Astrocyte (in vitro differentiated cells and primary cell): ENCODE data around the gene PAQR6. TPM values are rescaled to one million over a fixed set of nuclear protein-coding genes. Genes with fewer than 3 reads are reported as not detected.
A peak's percentile ranks its signal among the peaks of the same experiment; 100 is the strongest.

ENCODE experiments used
- DNase-seq: peaks from one replicate; pipeline ENCODE4 v3.0.0-alpha.2; 2010; ENCODE audit warnings: low read depth
- FAIRE-seq: peaks from 2 replicates; lab custom pipeline; 2011; peaks lifted over from hg19 to GRCh38; lab: Jason Lieb, UNC
- H2AFZ ChIP-seq: 2 replicates; pipeline ENCODE4 v1.6.0; 2012; ENCODE audit warnings: low read depth, low read length, inconsistent platforms
- H3K27ac ChIP-seq: 2 replicates; pipeline ENCODE4 v1.5.1; 2011; ENCODE audit warnings: low read depth, low read length, inconsistent platforms
- H3K27me3 ChIP-seq: 2 replicates; pipeline ENCODE4 v1.6.0; 2011; ENCODE audit warnings: low read length, inconsistent platforms; ENCODE audit not compliant: insufficient read depth
- H3K36me3 ChIP-seq: 2 replicates; pipeline ENCODE4 v1.5.1; 2011; ENCODE audit warnings: low read length, inconsistent platforms; ENCODE audit not compliant: insufficient read depth
- H3K4me1 ChIP-seq: 2 replicates; pipeline ENCODE4 v1.5.1; 2011; ENCODE audit warnings: low read length, inconsistent platforms; ENCODE audit not compliant: insufficient read depth
- H3K4me2 ChIP-seq: 2 replicates; pipeline ENCODE4 v1.6.0; 2012; ENCODE audit warnings: low read length, inconsistent platforms
- H3K4me3 ChIP-seq: 2 replicates; pipeline ENCODE4 v1.5.1; 2011; ENCODE audit warnings: low read depth, mild to moderate bottlenecking, low read length, inconsistent platforms; ENCODE audit not compliant: insufficient read depth
- H3K79me2 ChIP-seq: 2 replicates; pipeline ENCODE4 v1.6.0; 2012; ENCODE audit warnings: mild to moderate bottlenecking, low read length, inconsistent platforms; ENCODE audit not compliant: insufficient read depth
- H3K9ac ChIP-seq: 2 replicates; pipeline ENCODE4 v1.6.0; 2012; ENCODE audit warnings: mild to moderate bottlenecking, low read length, inconsistent platforms
- H3K9me3 ChIP-seq: 2 replicates; pipeline ENCODE4 v1.5.1; 2012; ENCODE audit warnings: low read depth, mild to moderate bottlenecking, low read length, inconsistent platforms; ENCODE audit not compliant: insufficient read depth
- H4K20me1 ChIP-seq: 2 replicates; pipeline ENCODE4 v1.6.0; 2012; ENCODE audit warnings: low read length, inconsistent platforms; ENCODE audit not compliant: insufficient read depth
- H3K27ac Mint-ChIP-seq: one replicate; pipeline ENCODE4 v1.8.0; 2021; ENCODE audit warnings: mild to moderate bottlenecking, mixed read lengths; ENCODE audit not compliant: unreplicated experiment
- H3K27me3 Mint-ChIP-seq: one replicate; pipeline ENCODE4 v1.8.0; 2021; ENCODE audit warnings: low read depth, mixed read lengths; ENCODE audit not compliant: unreplicated experiment
- H3K36me3 Mint-ChIP-seq: one replicate; pipeline ENCODE4 v1.8.0; 2021; ENCODE audit warnings: low read depth, mixed read lengths; ENCODE audit not compliant: unreplicated experiment
- H3K4me1 Mint-ChIP-seq: one replicate; pipeline ENCODE4 v1.8.0; 2021; ENCODE audit warnings: low read depth, mixed read lengths; ENCODE audit not compliant: unreplicated experiment
- H3K4me3 Mint-ChIP-seq: one replicate; pipeline ENCODE4 v1.8.0; 2021; ENCODE audit warnings: mild to moderate bottlenecking, moderate library complexity, mixed read lengths; ENCODE audit not compliant: unreplicated experiment
- H3K9me3 Mint-ChIP-seq: one replicate; pipeline ENCODE4 v1.8.0; 2021; ENCODE audit warnings: mild to moderate bottlenecking, mixed read lengths; ENCODE audit not compliant: unreplicated experiment
- CTCF ChIP-seq: IDR thresholded peaks from 2 replicates; pipeline ENCODE4 v1.5.1; 2011; ENCODE audit warnings: low read depth, mild to moderate bottlenecking, inconsistent platforms, low read length, moderate library complexity; ENCODE audit not compliant: insufficient read depth
- EZH2 ChIP-seq: IDR thresholded peaks from 2 replicates; pipeline ENCODE4 v1.6.1; 2012; ENCODE audit warnings: mild to moderate bottlenecking, low read length, inconsistent platforms; ENCODE audit not compliant: insufficient read depth
- total RNA-seq: library from RNA; stranded (reverse); gene quantifications from 2 replicates; pipeline ENCODE4 v1.2.1, GENCODE V29; 2021

Gene PAQR6
- total RNA-seq, 1 donor from 2014 or later, result 7.2 TPM

DNA sequence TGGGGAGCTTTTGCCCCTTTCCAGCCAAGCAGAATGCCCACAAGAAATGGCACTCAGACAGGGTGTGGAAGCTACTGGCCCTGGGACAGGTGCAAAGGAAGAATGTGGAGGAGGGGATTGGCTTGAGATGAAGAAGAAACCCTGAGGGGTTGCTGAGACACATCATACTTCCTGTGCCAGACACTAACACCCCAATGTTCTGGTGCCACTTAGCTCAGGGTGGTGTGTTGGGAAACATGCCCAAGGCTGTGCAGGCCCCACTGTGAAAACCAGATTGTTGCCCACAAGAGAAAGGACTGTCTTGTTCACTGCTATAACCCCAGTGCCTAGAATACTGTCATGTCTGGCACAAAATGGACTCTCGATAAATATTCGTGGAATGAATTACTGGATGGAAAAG is 9.9 kb upstream of the PAQR6 start:
- H3K36me3 Mint-ChIP-seq, result peaks cover 25% of the 10 kb centered on the region
- H4K20me1 ChIP-seq, result peaks cover 63% of the 10 kb centered on the region

GRCh38 chr1:156253634-156254033 is 5.8 kb upstream of the PAQR6 start:
- H3K9me3 ChIP-seq, result no peaks in the 10 kb centered on the region
- DNase-seq (no peak), FAIRE-seq (no peak)
- H3K4me3 ChIP-seq, result no peak overlapping the region
- no peak overlapping the region for H3K4me2 ChIP-seq
- peaks cover 2% of the 10 kb centered on the region for H3K4me1 Mint-ChIP-seq
- H3K9ac ChIP-seq, result no peak overlapping the region
- H3K9me3 Mint-ChIP-seq, result no peaks in the 10 kb centered on the region
- peaks cover 16% of the 10 kb centered on the region for H3K36me3 Mint-ChIP-seq
- H4K20me1 ChIP-seq, result peaks cover 50% of the 10 kb centered on the region
- H3K4me3 Mint-ChIP-seq, result no peak overlapping the region
- H3K27ac Mint-ChIP-seq, result no peak overlapping the region
- H3K36me3 ChIP-seq, result peaks cover 56% of the 10 kb centered on the region
- no peaks in the 10 kb centered on the region for H3K27me3 ChIP-seq
- TF ChIP-seq EZH2 (no peak), CTCF (no peak)
- no peaks in the 10 kb centered on the region for H3K27me3 Mint-ChIP-seq
- no peaks in the 10 kb centered on the region for H3K4me1 ChIP-seq
- no peaks in the 10 kb centered on the region for H3K79me2 ChIP-seq
- H3K27ac ChIP-seq, result no peak overlapping the region
- no peak overlapping the region for H2AFZ ChIP-seq

More for the DNA sequence above, 9.9 kb upstream of the PAQR6 start:
- H3K4me1 Mint-ChIP-seq, result peaks cover 2% of the 10 kb centered on the region
- peaks cover 52% of the 10 kb centered on the region for H3K36me3 ChIP-seq
- FAIRE-seq (no peak), DNase-seq (no peak)
- no peak overlapping the region for H3K4me2 ChIP-seq
- H2AFZ ChIP-seq, result no peak overlapping the region
- H3K79me2 ChIP-seq, result peaks cover 9% of the 10 kb centered on the region
- no peak overlapping the region for H3K9ac ChIP-seq
- H3K4me1 ChIP-seq, result peaks cover 5% of the 10 kb centered on the region
- H3K27me3 Mint-ChIP-seq, result no peaks in the 10 kb centered on the region
- no peak overlapping the region for H3K4me3 ChIP-seq
- no peak overlapping the region for H3K27ac ChIP-seq
- no peaks in the 10 kb centered on the region for H3K9me3 ChIP-seq
- TF ChIP-seq EZH2 (no peak), CTCF (no peak)
- H3K27me3 ChIP-seq, result no peaks in the 10 kb centered on the region
- no peaks in the 10 kb centered on the region for H3K9me3 Mint-ChIP-seq
- H3K27ac Mint-ChIP-seq, result no peak overlapping the region
- no peak overlapping the region for H3K4me3 Mint-ChIP-seq

DNA sequence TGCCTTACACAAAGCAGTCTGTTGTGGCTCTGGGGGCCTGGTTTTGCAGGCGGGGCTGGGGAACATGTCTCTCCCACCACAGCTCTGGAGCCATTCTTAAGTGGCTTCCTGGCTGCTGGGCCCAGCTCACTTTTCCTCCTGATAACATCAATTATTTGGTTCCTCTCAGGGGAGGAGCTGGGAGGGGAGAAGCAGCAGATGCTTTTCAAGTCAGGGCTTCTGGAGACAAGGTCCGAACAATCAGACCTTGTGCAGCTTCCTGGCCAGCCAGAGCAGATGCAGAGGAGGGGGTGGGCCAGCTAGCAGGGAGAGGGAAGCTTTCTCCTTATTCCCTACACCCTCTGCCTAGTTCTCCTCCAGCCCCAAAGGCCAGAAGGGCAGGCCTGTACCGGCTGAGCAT is 3.7 kb upstream of the PAQR6 start:
- H3K9ac ChIP-seq, result no peak overlapping the region
- no peaks in the 10 kb centered on the region for H3K9me3 Mint-ChIP-seq

More for the DNA sequence above, 3.7 kb upstream of the PAQR6 start:
- no peak for FAIRE-seq
- H3K36me3 ChIP-seq, result peaks cover 43% of the 10 kb centered on the region
- H3K4me1 Mint-ChIP-seq, result peaks cover 3% of the 10 kb centered on the region
- H3K4me3 Mint-ChIP-seq, result no peak overlapping the region
- H3K27ac Mint-ChIP-seq, result peak overlapping the region; percentile 34
- no peak for DNase-seq
- H3K4me1 ChIP-seq, result peaks cover 3% of the 10 kb centered on the region
- H3K4me2 ChIP-seq, result no peak overlapping the region
- peaks cover 9% of the 10 kb centered on the region for H3K36me3 Mint-ChIP-seq
- no peaks in the 10 kb centered on the region for H3K79me2 ChIP-seq
- no peaks in the 10 kb centered on the region for H3K27me3 Mint-ChIP-seq
- H3K9me3 ChIP-seq, result no peaks in the 10 kb centered on the region
- no peak overlapping the region for H3K27ac ChIP-seq
- TF ChIP-seq CTCF (no peak), EZH2 (no peak)
- H3K4me3 ChIP-seq, result no peak overlapping the region
- H3K27me3 ChIP-seq, result no peaks in the 10 kb centered on the region
- H4K20me1 ChIP-seq, result peaks cover 36% of the 10 kb centered on the region
- no peak overlapping the region for H2AFZ ChIP-seq
